GM12873 (cell line): Measurements from ENCODE around the gene CD6.

Source experiments
- TF ChIP-seq, protein P1 (sequence below): IDR thresholded peaks from 2 replicates; pipeline ENCODE4 v1.5.1; 2012; ENCODE audit warnings: low read depth, mild to moderate bottlenecking, moderate library complexity, low read length, control low read depth; ENCODE audit not compliant: insufficient read depth; ENCODE audit errors: missing control alignments

Gene CD6

GRCh38 chr11:60930394-60930793, 41.1 kb upstream of the CD6 start:
- TF ChIP-seq, protein P1, sequence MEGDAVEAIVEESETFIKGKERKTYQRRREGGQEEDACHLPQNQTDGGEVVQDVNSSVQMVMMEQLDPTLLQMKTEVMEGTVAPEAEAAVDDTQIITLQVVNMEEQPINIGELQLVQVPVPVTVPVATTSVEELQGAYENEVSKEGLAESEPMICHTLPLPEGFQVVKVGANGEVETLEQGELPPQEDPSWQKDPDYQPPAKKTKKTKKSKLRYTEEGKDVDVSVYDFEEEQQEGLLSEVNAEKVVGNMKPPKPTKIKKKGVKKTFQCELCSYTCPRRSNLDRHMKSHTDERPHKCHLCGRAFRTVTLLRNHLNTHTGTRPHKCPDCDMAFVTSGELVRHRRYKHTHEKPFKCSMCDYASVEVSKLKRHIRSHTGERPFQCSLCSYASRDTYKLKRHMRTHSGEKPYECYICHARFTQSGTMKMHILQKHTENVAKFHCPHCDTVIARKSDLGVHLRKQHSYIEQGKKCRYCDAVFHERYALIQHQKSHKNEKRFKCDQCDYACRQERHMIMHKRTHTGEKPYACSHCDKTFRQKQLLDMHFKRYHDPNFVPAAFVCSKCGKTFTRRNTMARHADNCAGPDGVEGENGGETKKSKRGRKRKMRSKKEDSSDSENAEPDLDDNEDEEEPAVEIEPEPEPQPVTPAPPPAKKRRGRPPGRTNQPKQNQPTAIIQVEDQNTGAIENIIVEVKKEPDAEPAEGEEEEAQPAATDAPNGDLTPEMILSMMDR, result no peak

DNA sequence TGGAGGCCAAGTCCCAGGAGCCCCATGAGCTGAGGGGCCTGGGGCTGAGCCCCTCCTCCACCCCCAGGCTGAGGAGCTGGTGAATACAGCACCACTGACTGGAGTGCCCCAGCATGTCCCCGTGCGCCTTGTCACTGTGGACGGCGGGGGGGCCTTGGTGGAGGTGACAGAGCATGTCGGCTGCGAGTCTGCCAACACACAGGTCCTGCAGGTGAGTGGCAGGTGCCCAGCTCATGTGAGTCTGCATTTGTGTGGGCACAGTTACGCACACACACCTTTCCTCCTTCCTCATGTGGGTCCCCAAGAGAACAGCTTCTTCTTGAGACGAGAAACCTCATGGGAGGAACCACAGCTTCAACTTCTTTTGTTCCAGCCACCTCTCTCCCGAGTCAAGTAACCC, 39.6 kb upstream of the CD6 start:
- TF ChIP-seq, protein P1, result no peak

- TF ChIP-seq, protein P1, result no peak
These were observed 38.7 kb upstream of the CD6 start for GRCh38 chr11:60932605-60933356.

DNA sequence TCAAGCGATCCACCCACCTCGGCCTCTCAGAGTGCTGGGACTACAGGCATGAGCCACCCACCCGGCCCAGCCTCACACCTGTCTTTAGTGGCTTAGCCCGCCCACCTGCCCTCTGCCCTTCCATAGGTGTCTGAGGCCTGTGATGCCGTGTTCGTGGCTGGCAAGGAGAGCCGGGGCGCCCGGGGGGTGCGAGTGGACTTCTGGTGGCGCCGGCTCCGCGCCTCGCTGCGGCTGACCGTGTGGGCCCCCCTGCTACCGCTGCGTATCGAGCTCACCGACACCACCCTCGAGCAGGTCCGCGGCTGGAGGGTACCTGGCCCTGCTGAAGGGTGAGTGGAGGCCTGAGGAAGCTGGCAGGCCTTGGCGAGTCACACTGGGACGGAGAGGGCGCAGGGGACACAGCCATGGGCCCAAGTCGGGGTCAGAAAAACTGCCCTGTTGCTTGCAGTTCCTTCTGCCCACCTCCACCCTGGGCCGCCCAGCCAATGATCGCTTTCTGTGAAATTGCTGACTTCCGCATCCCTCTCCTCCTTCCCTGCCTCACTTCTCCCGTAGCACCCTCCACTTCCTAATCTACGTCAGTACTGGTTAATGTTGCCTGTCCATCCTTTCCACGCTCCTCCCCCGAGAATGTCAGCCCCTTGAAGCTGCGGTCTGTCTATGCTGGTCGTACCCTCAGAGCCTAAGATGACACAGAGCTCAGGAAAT, 37.9 kb upstream of the CD6 start:
- TF ChIP-seq, protein P1, result no peak

- TF ChIP-seq, protein P1, result no peak
These were observed 37.2 kb upstream of the CD6 start for GRCh38 chr11:60934124-60934789.

- TF ChIP-seq, protein P1, result no peak
These were observed 36.5 kb upstream of the CD6 start for GRCh38 chr11:60934790-60935605.
